ENCODE results near the gene PAIP2B. TPM values are rescaled to one million over a fixed set of nuclear protein-coding genes. Genes with fewer than 3 reads are reported as not detected.

The PAIP2B gene
- total RNA-seq, 1 donor from 2014 or later = 14.3 TPM

GRCh38 chr2:71153585-71154224 is 73.2 kb downstream of the PAIP2B start:
- no peak for DNase-seq

GRCh38 chr2:71151620-71152019 is 75.3 kb downstream of the PAIP2B start:
- DNase-seq = no peak

- no peak for DNase-seq
Measured at GRCh38 chr2:71150082-71150816, 76.7 kb downstream of the PAIP2B start.

- no peak for DNase-seq
Measured at GRCh38 chr2:71148506-71149063, 78.3 kb downstream of the PAIP2B start.

GRCh38 chr2:71143782-71144181 is 83.1 kb downstream of the PAIP2B start:
- DNase-seq = no peak

GRCh38 chr2:71136174-71136573 is 90.7 kb downstream of the PAIP2B start:
- DNase-seq = no peak

GRCh38 chr2:71133603-71134002 is 93.3 kb downstream of the PAIP2B start:
- DNase-seq = no peak

Small RNAs within 50 kb of the gene (small RNA-seq; reads per million reads assigned to genes)
- not detected for gene AC007881.1 (ENCODE audit: low replicate concordance)

Other genes starting within 250 kb of the PAIP2B start
- gene ANKRD53, start 248.5 kb downstream of the PAIP2B start, total RNA-seq = 2.1 TPM
- 14.3 TPM for gene TEX261, start 232.2 kb downstream of the PAIP2B start, total RNA-seq
- gene NAGK, start 158.5 kb downstream of the PAIP2B start, total RNA-seq = 58.2 TPM
- gene MCEE, start 96.9 kb downstream of the PAIP2B start, total RNA-seq = 33.5 TPM
- 22.8 TPM for gene MPHOSPH10, start 96.5 kb downstream of the PAIP2B start, total RNA-seq
- 257 TPM for gene ZNF638, start 104.7 kb upstream of the PAIP2B start, total RNA-seq
- gene DYSF, start 226.5 kb upstream of the PAIP2B start, total RNA-seq = 23.2 TPM